ENCODE measurements around the gene CCBE1.

The CCBE1 gene

GRCh38 chr18:59492756-59493421, 204.3 kb downstream of the CCBE1 start:
- DNase-seq (ENCODE audit: low read depth in 2 of 2): no peak

- no peak for DNase-seq (ENCODE audit: low read depth in 2 of 2)
These were observed 208.3 kb downstream of the CCBE1 start for GRCh38 chr18:59488899-59489298.

GRCh38 chr18:59485382-59485781, 211.8 kb downstream of the CCBE1 start:
- DNase-seq (ENCODE audit: low read depth in 2 of 2): no peak

GRCh38 chr18:59484561-59485328, 212.5 kb downstream of the CCBE1 start:
- no peak for DNase-seq (ENCODE audit: low read depth in 2 of 2)

- DNase-seq (ENCODE audit: low read depth in 2 of 2): no peak
These were observed 213.1 kb downstream of the CCBE1 start for GRCh38 chr18:59484131-59484530.

GRCh38 chr18:59481436-59481835, 215.8 kb downstream of the CCBE1 start:
- no peak for DNase-seq (ENCODE audit: low read depth in 2 of 2)

- DNase-seq (ENCODE audit: low read depth in 2 of 2): no peak
These were observed 217.4 kb downstream of the CCBE1 start for GRCh38 chr18:59479776-59480175.

GRCh38 chr18:59478591-59478990, 218.6 kb downstream of the CCBE1 start:
- no peak for DNase-seq (ENCODE audit: low read depth in 2 of 2)

- no peak for DNase-seq (ENCODE audit: low read depth in 2 of 2)
These were observed 219.4 kb downstream of the CCBE1 start for GRCh38 chr18:59477849-59478248.

GRCh38 chr18:59470561-59471121, 226.6 kb downstream of the CCBE1 start:
- no peak for DNase-seq (ENCODE audit: low read depth in 2 of 2)

- no peak for DNase-seq (ENCODE audit: low read depth in 2 of 2)
These were observed 227.6 kb downstream of the CCBE1 start for GRCh38 chr18:59469463-59470180.

- DNase-seq (ENCODE audit: low read depth in 2 of 2): no peak
These were observed 228.4 kb downstream of the CCBE1 start for GRCh38 chr18:59468821-59469220.

- DNase-seq (ENCODE audit: low read depth in 2 of 2): no peak
These were observed 229.7 kb downstream of the CCBE1 start for GRCh38 chr18:59467497-59467896.

GRCh38 chr18:59466980-59467379, 230.2 kb downstream of the CCBE1 start:
- DNase-seq (ENCODE audit: low read depth in 2 of 2): no peak

- no peak for DNase-seq (ENCODE audit: low read depth in 2 of 2)
These were observed 232.7 kb downstream of the CCBE1 start for GRCh38 chr18:59464486-59464885.

- DNase-seq (ENCODE audit: low read depth in 2 of 2): no peak
These were observed 236.1 kb downstream of the CCBE1 start for GRCh38 chr18:59461171-59461570.

- no peak for DNase-seq (ENCODE audit: low read depth in 2 of 2)
These were observed 237.2 kb downstream of the CCBE1 start for GRCh38 chr18:59460072-59460420.

GRCh38 chr18:59459369-59460071, 237.7 kb downstream of the CCBE1 start:
- DNase-seq (ENCODE audit: low read depth in 2 of 2): no peak

GRCh38 chr18:59458575-59458974, 238.6 kb downstream of the CCBE1 start:
- DNase-seq (ENCODE audit: low read depth in 2 of 2): no peak

- DNase-seq (ENCODE audit: low read depth in 2 of 2): no peak
These were observed 240.6 kb downstream of the CCBE1 start for GRCh38 chr18:59456657-59457056.

- DNase-seq (ENCODE audit: low read depth in 2 of 2): no peak
These were observed 241.4 kb downstream of the CCBE1 start for GRCh38 chr18:59455728-59456276.

Measured in stimulated activated CD8-positive, alpha-beta memory T cell treated with anti-CD3 and anti-CD28 coated beads, Interleukin-15, amount 100 ng/mL, for 4 hours (primary cell).